Measurements from ENCODE around the gene CYP2B6. TPM values are rescaled to one million over a fixed set of nuclear protein-coding genes. Genes with fewer than 3 reads are reported as not detected.
"Not testable (repeated sequence)": the region's sequence is repeated elsewhere in the genome, so short reads cannot be mapped to it uniquely, and the experiment has no call there.

Gene CYP2B6
- total and polyA plus RNA-seq, 5 experiments from 2014 or later: not detected

- no peaks in the 10 kb centered on the region for H3K9me3 Mint-ChIP-seq
- POLR2A ChIA-PET: no interaction called here
- H3K27me3 Mint-ChIP-seq: peaks cover 23 to 50% (median 39%) of the 10 kb centered on the region in 5 donors
- no peak for DNase-seq
- peaks cover 0 to 7% (median 0%) of the 10 kb centered on the region in 4 donors for H3K4me1 Mint-ChIP-seq
- H3K4me3 Mint-ChIP-seq: no peak overlapping the region
- H3K36me3 Mint-ChIP-seq: no peaks in the 10 kb centered on the region
- no peak overlapping the region for H3K27ac Mint-ChIP-seq
- ATAC-seq: no peak
Observed at GRCh38 chr19:41023193-41023592, 32.1 kb downstream of the CYP2B6 start.

GRCh38 chr19:41025411-41025810, 34.3 kb downstream of the CYP2B6 start:
- POLR2A ChIA-PET: no interaction called here
- Mint-ChIP-seq H3K36me3 (no peaks in the 10 kb centered on the region), H3K27ac (no peak overlapping the region), H3K4me3 (no peak overlapping the region), H3K27me3 (peaks cover 23 to 47% (median 37%) of the 10 kb centered on the region in 5 donors), H3K4me1 (peaks cover 0 to 5% (median 0%) of the 10 kb centered on the region in 4 donors), H3K9me3 (no peaks in the 10 kb centered on the region)
- no peak for DNase-seq
- no peak for ATAC-seq

- H3K36me3 Mint-ChIP-seq: no peaks in the 10 kb centered on the region
- POLR2A ChIA-PET: no interaction called here
- H3K9me3 Mint-ChIP-seq: no peaks in the 10 kb centered on the region
- H3K4me3 Mint-ChIP-seq: no peak overlapping the region
- DNase-seq (no peak), ATAC-seq (no peak)
- H3K4me1 Mint-ChIP-seq: peaks cover 0 to 5% (median 0%) of the 10 kb centered on the region in 4 donors
- H3K27ac Mint-ChIP-seq: peak overlapping the region in 1 of 10 donors; percentile 61
- peaks cover 20 to 44% (median 34%) of the 10 kb centered on the region in 5 donors for H3K27me3 Mint-ChIP-seq
Observed at GRCh38 chr19:41025871-41026270, 34.8 kb downstream of the CYP2B6 start.

GRCh38 chr19:41027273-41027967, 36.3 kb downstream of the CYP2B6 start:
- DNase-seq (no peak), ATAC-seq (no peak)
- Mint-ChIP-seq H3K4me1 (peaks cover 0 to 7% (median 3%) of the 10 kb centered on the region in 4 donors), H3K9me3 (peaks cover 0 to 7% (median 2%) of the 10 kb centered on the region in 9 donors), H3K4me3 (no peak overlapping the region), H3K36me3 (peaks cover 0 to 7% (median under 1%) of the 10 kb centered on the region in 3 donors), H3K27me3 (peaks cover 18 to 44% (median 37%) of the 10 kb centered on the region in 5 donors), H3K27ac (peak overlapping the region in 1 of 10 donors; percentile 62)
- POLR2A ChIA-PET: no interaction called here

GRCh38 chr19:41029524-41030432, 38.7 kb downstream of the CYP2B6 start:
- ATAC-seq (no peak), DNase-seq (no peak)
- H3K27ac Mint-ChIP-seq: peak overlapping the region in 3 of 10 donors; percentile 28 to 81 (median 32)
- peaks cover 0 to 19% (median 9%) of the 10 kb centered on the region in 3 donors for H3K36me3 Mint-ChIP-seq
- H3K4me1 Mint-ChIP-seq: peaks cover 4 to 11% (median 7%) of the 10 kb centered on the region in 4 donors
- peaks cover 13 to 33% (median 26%) of the 10 kb centered on the region in 5 donors for H3K27me3 Mint-ChIP-seq
- no peak overlapping the region for H3K4me3 Mint-ChIP-seq
- POLR2A ChIA-PET: interaction anchor here (0.6 kb wide), 1 partner anchor 9 kb away, joined by 4 read pairs; no protein-coding TSS in a partner anchor
- H3K9me3 Mint-ChIP-seq: peaks cover 0 to 21% (median 8%) of the 10 kb centered on the region in 9 donors

GRCh38 chr19:41030651-41031050, 39.6 kb downstream of the CYP2B6 start:
- H3K4me3 Mint-ChIP-seq: no peak overlapping the region
- H3K27ac Mint-ChIP-seq: no peak overlapping the region
- peaks cover 0 to 25% (median 8%) of the 10 kb centered on the region in 9 donors for H3K9me3 Mint-ChIP-seq
- H3K4me1 Mint-ChIP-seq: peaks cover 4 to 11% (median 6%) of the 10 kb centered on the region in 4 donors
- ATAC-seq (no peak), DNase-seq (no peak)
- peaks cover 0 to 19% (median 9%) of the 10 kb centered on the region in 3 donors for H3K36me3 Mint-ChIP-seq
- POLR2A ChIA-PET: interaction anchor here (0.6 kb wide), 1 partner anchor 8 kb away, joined by 4 read pairs; no protein-coding TSS in a partner anchor
- peaks cover 11 to 26% (median 19%) of the 10 kb centered on the region in 5 donors for H3K27me3 Mint-ChIP-seq

- no peak for DNase-seq
- Mint-ChIP-seq H3K4me1 (peaks cover 4 to 11% (median 4%) of the 10 kb centered on the region in 4 donors), H3K27ac (no peak overlapping the region), H3K27me3 (peaks cover 2 to 16% (median 10%) of the 10 kb centered on the region in 5 donors), H3K9me3 (peaks cover 0 to 25% (median 8%) of the 10 kb centered on the region in 9 donors), H3K36me3 (peaks cover 0 to 19% (median 9%) of the 10 kb centered on the region in 3 donors), H3K4me3 (no peak overlapping the region)
- POLR2A ChIA-PET: no interaction called here
- ATAC-seq: no peak
Observed at GRCh38 chr19:41031916-41032315, 40.8 kb downstream of the CYP2B6 start.

- POLR2A ChIA-PET, H3K27ac Mint-ChIP-seq, ATAC-seq: not testable (repeated sequence)
- Mint-ChIP-seq H3K4me3 (peak overlapping the region in 2 of 10 donors; percentile 26 to 61), H3K36me3 (peaks cover 0 to 19% (median 9%) of the 10 kb centered on the region in 3 donors), H3K4me1 (peaks cover 4 to 11% (median 4%) of the 10 kb centered on the region in 4 donors), H3K9me3 (peaks cover 0 to 25% (median 8%) of the 10 kb centered on the region in 9 donors), H3K27me3 (peaks cover 0 to 12% (median 5%) of the 10 kb centered on the region in 5 donors)
- DNase-seq: peak in 1 of 10 donors; percentile 10
Observed at GRCh38 chr19:41033324-41033723, 42.2 kb downstream of the CYP2B6 start.

- peaks cover 0 to 8% (median 3%) of the 10 kb centered on the region in 5 donors for H3K27me3 Mint-ChIP-seq
- ATAC-seq (no peak), DNase-seq (no peak)
- POLR2A ChIA-PET: no interaction called here
- peaks cover 0 to 10% (median 4%) of the 10 kb centered on the region in 9 donors for H3K9me3 Mint-ChIP-seq
- no peaks in the 10 kb centered on the region for H3K4me1 Mint-ChIP-seq
- peaks cover 0 to 5% (median 3%) of the 10 kb centered on the region in 3 donors for H3K36me3 Mint-ChIP-seq
- H3K4me3 Mint-ChIP-seq: no peak overlapping the region
- H3K27ac Mint-ChIP-seq: no peak overlapping the region
Observed at GRCh38 chr19:41039806-41040205, 48.7 kb downstream of the CYP2B6 start.

GRCh38 chr19:41045095-41045494, 54.0 kb downstream of the CYP2B6 start:
- H3K36me3 Mint-ChIP-seq, H3K9me3 Mint-ChIP-seq, POLR2A ChIA-PET, H3K4me1 Mint-ChIP-seq, H3K4me3 Mint-ChIP-seq, ATAC-seq, DNase-seq: not testable (repeated sequence)
- peak overlapping the region in 1 of 10 donors; percentile 35 for H3K27ac Mint-ChIP-seq
- H3K27me3 Mint-ChIP-seq: peaks cover 4 to 24% (median 17%) of the 10 kb centered on the region in 5 donors

- Mint-ChIP-seq H3K27me3 (peaks cover 6 to 50% (median 34%) of the 10 kb centered on the region in 5 donors), H3K9me3 (no peaks in the 10 kb centered on the region), H3K4me3 (no peak overlapping the region), H3K27ac (peak overlapping the region in 2 of 10 donors; percentile 31 to 32), H3K36me3 (no peaks in the 10 kb centered on the region), H3K4me1 (no peaks in the 10 kb centered on the region)
- DNase-seq (no peak), ATAC-seq (no peak)
- POLR2A ChIA-PET: interaction anchor here (0.6 kb wide), 1 partner anchor 195 kb away, joined by 4 read pairs; no protein-coding TSS in a partner anchor
Observed at GRCh38 chr19:41050426-41050825, 59.3 kb downstream of the CYP2B6 start.

- POLR2A ChIA-PET, DNase-seq, ATAC-seq, H3K4me3 Mint-ChIP-seq, H3K36me3 Mint-ChIP-seq, H3K4me1 Mint-ChIP-seq, H3K9me3 Mint-ChIP-seq: not testable (repeated sequence)
- H3K27me3 Mint-ChIP-seq: peaks cover 8 to 62% (median 36%) of the 10 kb centered on the region in 5 donors
- H3K27ac Mint-ChIP-seq: peak overlapping the region in 1 of 10 donors; percentile 52
Observed at GRCh38 chr19:41052162-41052561, 61.1 kb downstream of the CYP2B6 start.
